ENCODE measurements around the gene RXRA. TPM values are rescaled to one million over a fixed set of nuclear protein-coding genes. Genes with fewer than 3 reads are reported as not detected.

The RXRA gene
- polyA plus RNA-seq, 1 of the 3 experiments (the other 2 are of a cell fraction), result 7.6 TPM

DNA sequence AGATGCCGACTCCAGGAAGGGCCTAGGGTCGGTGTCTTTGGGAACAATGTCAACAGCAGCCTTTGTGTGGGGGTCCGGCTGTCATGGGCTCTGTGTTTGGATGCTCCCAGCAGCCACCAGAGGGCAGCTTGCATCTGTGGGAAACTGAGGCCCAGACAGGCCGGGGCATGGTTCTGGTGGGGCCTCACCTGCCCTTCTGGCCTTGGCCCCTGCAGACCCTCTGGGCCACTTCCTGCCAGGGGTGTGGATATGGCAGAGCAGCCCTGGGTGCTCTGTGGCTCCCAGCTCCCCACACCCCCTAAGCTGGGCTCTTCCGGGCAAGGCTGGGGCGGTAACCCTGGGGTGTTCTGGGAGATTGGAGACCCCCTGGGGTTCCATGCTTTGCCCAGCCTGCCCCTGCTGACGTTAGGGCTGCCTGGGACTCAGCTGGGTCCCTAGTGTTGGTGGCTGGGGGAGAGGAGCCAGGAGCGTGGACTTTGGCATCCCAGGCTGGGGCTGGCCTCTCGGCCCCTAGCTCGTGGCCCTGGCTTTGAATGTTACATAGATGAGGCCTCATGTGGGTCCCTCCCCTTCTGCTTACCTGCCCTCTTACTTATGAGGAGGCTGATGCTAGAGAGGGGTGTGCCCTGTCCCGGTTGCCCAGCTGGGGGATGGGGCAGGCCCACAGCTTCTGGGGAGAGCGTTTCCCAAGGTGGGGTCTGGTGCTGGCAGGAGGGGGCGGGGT is 38.3 kb downstream of the RXRA start:
- no peak for DNase-seq
- H3K36me3 ChIP-seq (replicated peaks in 1 of 2; ENCODE audit: control insufficient read depth in 1 of 2, insufficient read depth in 2 of 2, low read length in 1 of 2), result no peaks in the 10 kb centered on the region
- H2AFZ ChIP-seq (ENCODE audit: low read depth), result no peak overlapping the region
- TF ChIP-seq YY1 (IDR thresholded peaks at IDR 0.05; ENCODE audit: low read depth), result no peak
- TF ChIP-seq, protein P1, sequence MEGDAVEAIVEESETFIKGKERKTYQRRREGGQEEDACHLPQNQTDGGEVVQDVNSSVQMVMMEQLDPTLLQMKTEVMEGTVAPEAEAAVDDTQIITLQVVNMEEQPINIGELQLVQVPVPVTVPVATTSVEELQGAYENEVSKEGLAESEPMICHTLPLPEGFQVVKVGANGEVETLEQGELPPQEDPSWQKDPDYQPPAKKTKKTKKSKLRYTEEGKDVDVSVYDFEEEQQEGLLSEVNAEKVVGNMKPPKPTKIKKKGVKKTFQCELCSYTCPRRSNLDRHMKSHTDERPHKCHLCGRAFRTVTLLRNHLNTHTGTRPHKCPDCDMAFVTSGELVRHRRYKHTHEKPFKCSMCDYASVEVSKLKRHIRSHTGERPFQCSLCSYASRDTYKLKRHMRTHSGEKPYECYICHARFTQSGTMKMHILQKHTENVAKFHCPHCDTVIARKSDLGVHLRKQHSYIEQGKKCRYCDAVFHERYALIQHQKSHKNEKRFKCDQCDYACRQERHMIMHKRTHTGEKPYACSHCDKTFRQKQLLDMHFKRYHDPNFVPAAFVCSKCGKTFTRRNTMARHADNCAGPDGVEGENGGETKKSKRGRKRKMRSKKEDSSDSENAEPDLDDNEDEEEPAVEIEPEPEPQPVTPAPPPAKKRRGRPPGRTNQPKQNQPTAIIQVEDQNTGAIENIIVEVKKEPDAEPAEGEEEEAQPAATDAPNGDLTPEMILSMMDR (IDR thresholded peaks at IDR 0.05), result peak; percentile 25; the same call in 1 of the 2 replicates
- no peak for TF ChIP-seq MEF2A (IDR thresholded peaks at IDR 0.05; ENCODE audit: borderline replicate concordance, low read depth)
- peak; percentile 14; the same call in 1 of the 2 replicates for TF ChIP-seq SMC3 (IDR thresholded peaks at IDR 0.05; ENCODE audit: low read depth, low read length)
- CTCF ChIA-PET, result interaction anchor here (0.6 to 3.3 kb wide), 10 partner anchors 9 to 225 kb away, joined by 3 to 14 read pairs (median 4); no protein-coding TSS in a partner anchor
- H3K4me1 ChIP-seq (ENCODE audit: control insufficient read depth in 1 of 2, insufficient read depth in 2 of 2, low read depth in 1 of 2, low read length in 1 of 2), result peaks cover 51 to 83% of the 10 kb centered on the region in 2 experiments
- H3F3A ChIP-seq (replicated peaks; ENCODE audit: insufficient read depth), result peaks cover 9% of the 10 kb centered on the region
- no peak overlapping the region for H3K9ac ChIP-seq
- H3K4me2 ChIP-seq, result no peak overlapping the region
- no peaks in the 10 kb centered on the region for H3K27me3 ChIP-seq (ENCODE audit: insufficient read depth)
- WGBS (ENCODE audit: low lambda C conversion rate), result no CpG with 5 or more reads among the region's 13 CpGs
- H3K9me3 ChIP-seq, result no peaks in the 10 kb centered on the region
- no peaks in the 10 kb centered on the region for H3K9me2 ChIP-seq
- H3K4me3 ChIP-seq (ENCODE audit: low read depth in 2 of 2, low read length in 1 of 2), result no peak overlapping the region
- POLR2A ChIA-PET, result interaction anchor here (0.6 to 0.7 kb wide), 2 partner anchors 39 to 42 kb away, joined by 3 read pairs; no protein-coding TSS in a partner anchor
- peaks cover 42% of the 10 kb centered on the region for H3K79me2 ChIP-seq (ENCODE audit: insufficient read depth)
- peaks cover 92% of the 10 kb centered on the region for H4K20me1 ChIP-seq (ENCODE audit: insufficient read depth)
- H3K27ac ChIP-seq (ENCODE audit: low read depth in 2 of 2, low read length in 1 of 2), result peak overlapping the region in 1 of 2 experiments; percentile 98; a peak in 2 of 4 replicates

DNA sequence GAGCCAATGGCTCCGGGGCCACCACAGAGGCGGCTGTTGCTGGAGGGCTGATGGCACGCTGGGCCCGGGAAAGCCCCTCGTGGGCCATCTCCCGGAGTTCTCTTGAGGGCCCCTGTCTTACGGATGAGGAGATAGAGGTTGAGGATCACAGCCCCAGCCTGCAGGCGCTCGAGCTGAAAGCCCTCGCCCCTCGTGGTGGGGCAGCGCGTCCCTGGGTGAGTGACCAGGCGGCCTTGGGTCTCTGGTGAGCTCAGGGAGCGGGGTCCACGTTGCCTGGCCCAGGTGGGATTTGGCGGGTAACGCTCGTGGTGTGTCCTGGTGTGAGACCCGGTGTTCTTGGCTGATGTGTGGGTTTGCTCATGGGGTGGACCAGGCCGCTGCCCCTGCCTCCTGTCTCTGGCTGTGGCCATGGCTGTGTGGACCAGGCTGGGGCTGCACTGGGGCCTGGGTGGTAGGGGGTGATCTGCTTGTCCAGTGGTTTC is 38.9 kb downstream of the RXRA start:
- no peak overlapping the region for H3K9ac ChIP-seq
- no peaks in the 10 kb centered on the region for H3K9me3 ChIP-seq
- peaks cover 9% of the 10 kb centered on the region for H3F3A ChIP-seq (replicated peaks; ENCODE audit: insufficient read depth)
- H3K4me2 ChIP-seq, result peak overlapping the region; percentile 75; the same call in 1 of the 2 replicates
- peak overlapping the region; percentile 81 to 98; a peak in 3 of 4 replicates for H3K27ac ChIP-seq (ENCODE audit: low read depth in 2 of 2, low read length in 1 of 2)
- H3K4me1 ChIP-seq (ENCODE audit: control insufficient read depth in 1 of 2, insufficient read depth in 2 of 2, low read depth in 1 of 2, low read length in 1 of 2), result peaks cover 48 to 82% of the 10 kb centered on the region in 2 experiments
- 100% methylated on average over 1 of the region's 21 CpGs for WGBS (ENCODE audit: low lambda C conversion rate)
- TF ChIP-seq, protein P2, sequence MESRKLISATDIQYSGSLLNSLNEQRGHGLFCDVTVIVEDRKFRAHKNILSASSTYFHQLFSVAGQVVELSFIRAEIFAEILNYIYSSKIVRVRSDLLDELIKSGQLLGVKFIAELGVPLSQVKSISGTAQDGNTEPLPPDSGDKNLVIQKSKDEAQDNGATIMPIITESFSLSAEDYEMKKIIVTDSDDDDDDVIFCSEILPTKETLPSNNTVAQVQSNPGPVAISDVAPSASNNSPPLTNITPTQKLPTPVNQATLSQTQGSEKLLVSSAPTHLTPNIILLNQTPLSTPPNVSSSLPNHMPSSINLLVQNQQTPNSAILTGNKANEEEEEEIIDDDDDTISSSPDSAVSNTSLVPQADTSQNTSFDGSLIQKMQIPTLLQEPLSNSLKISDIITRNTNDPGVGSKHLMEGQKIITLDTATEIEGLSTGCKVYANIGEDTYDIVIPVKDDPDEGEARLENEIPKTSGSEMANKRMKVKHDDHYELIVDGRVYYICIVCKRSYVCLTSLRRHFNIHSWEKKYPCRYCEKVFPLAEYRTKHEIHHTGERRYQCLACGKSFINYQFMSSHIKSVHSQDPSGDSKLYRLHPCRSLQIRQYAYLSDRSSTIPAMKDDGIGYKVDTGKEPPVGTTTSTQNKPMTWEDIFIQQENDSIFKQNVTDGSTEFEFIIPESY (IDR thresholded peaks at IDR 0.05; ENCODE audit: borderline replicate concordance, low read depth), result no peak
- TF ChIP-seq RXRA (IDR thresholded peaks at IDR 0.05; ENCODE audit: borderline replicate concordance, low read depth), result no peak
- TF ChIP-seq GABPA (IDR thresholded peaks at IDR 0.05; ENCODE audit: low read depth), result no peak
- H3K36me3 ChIP-seq (replicated peaks in 1 of 2; ENCODE audit: control insufficient read depth in 1 of 2, insufficient read depth in 2 of 2, low read length in 1 of 2), result no peaks in the 10 kb centered on the region
- H3K27me3 ChIP-seq (ENCODE audit: insufficient read depth), result no peaks in the 10 kb centered on the region
- CTCF ChIA-PET, result interaction anchor here (0.9 to 3.3 kb wide), 10 partner anchors 10 to 189 kb away, joined by 3 to 14 read pairs (median 5); no protein-coding TSS in a partner anchor
- peaks cover 47% of the 10 kb centered on the region for H3K79me2 ChIP-seq (ENCODE audit: insufficient read depth)
- peaks cover 92% of the 10 kb centered on the region for H4K20me1 ChIP-seq (ENCODE audit: insufficient read depth)
- no peak overlapping the region for H3K4me3 ChIP-seq (ENCODE audit: low read depth in 2 of 2, low read length in 1 of 2)
- no peak overlapping the region for H2AFZ ChIP-seq (ENCODE audit: low read depth)
- POLR2A ChIA-PET, result interaction anchor here (0.7 kb wide), 1 partner anchor 39 kb away, joined by 3 read pairs; no protein-coding TSS in a partner anchor
- no peaks in the 10 kb centered on the region for H3K9me2 ChIP-seq
- DNase-seq, result no peak
